ENCODE data around the gene IPO8. TPM values are rescaled to one million over a fixed set of nuclear protein-coding genes. Genes with fewer than 3 reads are reported as not detected.
"Not testable (repeated sequence)": the region's sequence is repeated elsewhere in the genome, so short reads cannot be mapped to it uniquely, and the experiment has no call there.

Gene IPO8
- total RNA-seq, 2 experiments from 2014 or later: 49.5 to 50.7 TPM

DNA sequence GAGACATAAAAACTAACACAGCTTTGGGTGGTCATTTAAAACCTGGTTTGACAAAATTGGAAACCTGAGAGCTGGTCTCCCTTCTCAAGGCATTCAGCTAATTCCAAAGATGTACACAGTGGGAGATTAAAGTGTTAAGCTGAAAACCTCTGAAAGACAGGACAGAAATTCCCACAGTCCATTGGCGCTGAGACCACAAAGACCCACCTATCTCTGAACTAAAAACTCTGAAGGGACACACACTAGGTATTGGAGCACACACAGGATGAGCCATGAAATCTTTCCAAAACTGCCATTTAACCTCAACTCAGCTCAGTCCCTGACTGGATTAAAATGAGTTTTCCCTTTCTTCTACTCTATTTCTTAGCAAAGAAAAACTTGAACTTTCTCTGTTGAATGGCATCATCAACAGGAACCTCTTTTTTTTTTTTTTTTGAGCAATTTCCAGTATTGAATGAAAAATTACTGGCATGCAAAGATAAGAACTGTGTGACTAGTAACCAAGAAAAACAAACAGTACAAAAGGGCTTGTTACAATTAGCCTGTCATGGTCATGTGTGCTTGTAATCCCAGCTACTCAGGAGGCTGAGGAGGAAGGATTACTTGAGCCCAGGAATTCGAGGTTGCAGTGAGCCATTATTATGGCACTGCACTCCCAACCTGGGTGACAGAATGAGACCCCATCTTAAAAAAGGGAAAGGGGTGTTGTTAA lies 82.4 kb downstream of the IPO8 start:
- POLR2A ChIA-PET: no interaction called here
- Mint-ChIP-seq H3K27ac (no peak overlapping the region), H3K9me3 (peaks cover 4% of the 10 kb centered on the region), H3K4me3 (no peak overlapping the region), H3K36me3 (no peaks in the 10 kb centered on the region), H3K27me3 (peaks cover 2% of the 10 kb centered on the region), H3K4me1 (no peaks in the 10 kb centered on the region)
- DNase-seq: no peak
- no peak for ATAC-seq (ENCODE audit: low read depth)

DNA sequence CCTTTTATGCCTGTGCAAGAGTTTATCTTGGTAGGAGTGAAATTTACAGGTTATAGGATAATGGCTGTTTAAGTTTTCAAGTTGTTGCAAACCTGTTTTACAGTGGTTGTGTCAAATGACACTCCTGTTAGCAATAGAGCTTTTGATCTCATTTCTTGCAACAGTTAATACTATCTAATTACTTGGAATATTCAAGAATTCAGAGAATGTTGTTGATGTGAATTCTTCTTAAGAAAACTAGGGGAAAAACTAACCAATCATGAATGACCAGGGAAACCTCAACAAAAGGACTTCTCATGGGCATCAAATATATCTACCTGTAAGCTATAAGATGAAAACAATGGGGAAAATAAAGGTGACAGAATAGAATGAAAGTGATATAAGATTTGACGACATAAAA lies 85.0 kb downstream of the IPO8 start:
- no peak overlapping the region for H3K4me3 Mint-ChIP-seq

GRCh38 chr12:30609819-30610218 lies 85.8 kb downstream of the IPO8 start:
- ATAC-seq (ENCODE audit: low read depth); H3K4me3 Mint-ChIP-seq; DNase-seq; H3K4me1 Mint-ChIP-seq; H3K27me3 Mint-ChIP-seq; H3K36me3 Mint-ChIP-seq; POLR2A ChIA-PET; H3K27ac Mint-ChIP-seq; H3K9me3 Mint-ChIP-seq: not testable (repeated sequence)

More for the DNA sequence above, 85.0 kb downstream of the IPO8 start:
- POLR2A ChIA-PET: no interaction called here
- DNase-seq (no peak), ATAC-seq (ENCODE audit: low read depth) (no peak)
- Mint-ChIP-seq H3K36me3 (no peaks in the 10 kb centered on the region), H3K27ac (no peak overlapping the region), H3K27me3 (peaks cover 2% of the 10 kb centered on the region), H3K9me3 (peaks cover 7% of the 10 kb centered on the region), H3K4me1 (no peaks in the 10 kb centered on the region)

DNA sequence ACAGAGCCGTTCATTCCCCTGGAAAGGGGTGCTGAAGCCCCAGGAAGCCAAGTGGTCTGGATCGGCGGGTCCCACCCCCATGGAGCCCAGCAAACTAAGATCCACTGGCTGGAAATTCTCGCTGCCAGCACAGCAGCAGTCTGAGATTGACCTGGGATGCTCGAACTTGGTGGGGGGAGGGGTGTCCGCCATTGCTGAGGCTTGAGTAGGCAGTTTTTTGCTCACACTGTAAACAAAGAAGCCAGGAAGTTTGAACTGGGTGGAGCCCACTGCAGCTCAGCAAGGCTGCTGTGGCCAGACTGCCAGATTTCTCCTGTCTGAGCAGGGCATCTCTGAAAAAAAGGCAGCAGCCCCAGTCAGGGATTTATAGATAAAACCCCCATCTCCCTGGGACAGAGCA lies 91.4 kb downstream of the IPO8 start:
- DNase-seq; H3K27me3 Mint-ChIP-seq; H3K4me1 Mint-ChIP-seq; H3K36me3 Mint-ChIP-seq; H3K4me3 Mint-ChIP-seq; POLR2A ChIA-PET; ATAC-seq (ENCODE audit: low read depth); H3K27ac Mint-ChIP-seq: not testable (repeated sequence)
- peaks cover 11% of the 10 kb centered on the region for H3K9me3 Mint-ChIP-seq

DNA sequence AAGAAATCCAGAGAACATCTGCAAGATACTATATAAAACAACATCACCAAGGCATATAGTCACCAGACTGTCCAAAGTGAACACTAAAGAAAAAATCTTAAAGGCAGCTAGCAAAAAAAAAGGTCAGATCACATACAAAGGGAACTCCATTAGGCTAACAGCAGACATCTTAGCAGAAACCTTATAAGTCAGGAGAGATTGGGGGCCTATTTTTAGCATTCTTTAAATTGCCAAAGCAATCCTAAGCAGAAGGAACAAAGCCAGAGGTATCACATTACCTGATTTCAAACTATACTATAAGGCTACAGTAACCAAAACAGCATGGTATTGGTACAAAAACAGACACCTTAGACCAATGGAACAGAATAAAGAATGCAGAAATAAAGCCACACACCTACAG lies 92.5 kb downstream of the IPO8 start:
- no peak for DNase-seq
- Mint-ChIP-seq H3K27ac (no peak overlapping the region), H3K36me3 (no peaks in the 10 kb centered on the region), H3K4me3 (no peak overlapping the region), H3K4me1 (no peaks in the 10 kb centered on the region), H3K27me3 (peaks cover 2% of the 10 kb centered on the region), H3K9me3 (peaks cover 11% of the 10 kb centered on the region)
- no peak for ATAC-seq (ENCODE audit: low read depth)
- POLR2A ChIA-PET: no interaction called here

DNA sequence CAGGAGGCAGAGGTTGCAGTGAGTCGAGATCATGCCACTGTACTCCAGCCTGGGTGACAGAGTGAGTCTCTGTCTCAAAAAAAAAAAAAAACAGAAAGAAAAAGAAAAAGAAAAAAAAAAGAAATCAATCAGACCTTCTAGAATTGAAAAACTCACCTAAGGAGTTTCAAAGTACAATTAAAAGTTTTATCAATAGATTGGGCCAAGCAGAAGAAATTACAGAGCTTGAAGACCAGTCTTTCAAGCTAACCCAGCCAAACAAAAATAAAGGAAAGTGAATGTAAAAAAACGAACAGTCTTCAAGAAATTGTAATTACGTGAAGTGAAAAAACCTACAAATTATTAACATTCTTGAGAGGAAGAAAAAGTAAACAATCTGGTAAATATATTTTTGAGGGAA lies 93.0 kb downstream of the IPO8 start:
- ATAC-seq (ENCODE audit: low read depth) (no peak), DNase-seq (no peak)
- H3K4me3 Mint-ChIP-seq: no peak overlapping the region
- H3K4me1 Mint-ChIP-seq: no peaks in the 10 kb centered on the region
- H3K27ac Mint-ChIP-seq: no peak overlapping the region
- no peaks in the 10 kb centered on the region for H3K36me3 Mint-ChIP-seq
- POLR2A ChIA-PET: no interaction called here
- H3K27me3 Mint-ChIP-seq: peaks cover 2% of the 10 kb centered on the region
- H3K9me3 Mint-ChIP-seq: peaks cover 11% of the 10 kb centered on the region

DNA sequence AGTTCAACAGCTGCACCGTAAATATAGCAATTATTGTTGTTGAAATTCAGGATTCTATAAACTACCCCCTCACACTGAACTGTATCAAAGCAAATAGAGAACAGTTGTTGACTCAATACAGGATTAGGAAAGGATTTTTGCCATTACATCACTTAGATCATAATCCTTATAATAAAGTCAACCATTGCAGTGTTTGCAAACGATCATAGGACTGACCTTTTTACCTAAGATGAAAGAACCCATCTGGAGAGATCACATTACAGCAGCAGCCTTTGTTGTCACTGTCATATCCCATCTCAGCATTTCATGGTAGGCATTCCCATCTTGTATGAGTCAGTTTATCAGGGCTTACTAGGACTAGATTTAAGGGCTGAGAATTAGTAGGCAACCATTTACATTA lies 96.1 kb downstream of the IPO8 start:
- Mint-ChIP-seq H3K4me3 (no peak overlapping the region), H3K27me3 (no peaks in the 10 kb centered on the region), H3K4me1 (no peaks in the 10 kb centered on the region), H3K27ac (no peak overlapping the region), H3K9me3 (peaks cover 12% of the 10 kb centered on the region), H3K36me3 (no peaks in the 10 kb centered on the region)
- POLR2A ChIA-PET: no interaction called here
- no peak for DNase-seq
- ATAC-seq (ENCODE audit: low read depth): no peak

DNA sequence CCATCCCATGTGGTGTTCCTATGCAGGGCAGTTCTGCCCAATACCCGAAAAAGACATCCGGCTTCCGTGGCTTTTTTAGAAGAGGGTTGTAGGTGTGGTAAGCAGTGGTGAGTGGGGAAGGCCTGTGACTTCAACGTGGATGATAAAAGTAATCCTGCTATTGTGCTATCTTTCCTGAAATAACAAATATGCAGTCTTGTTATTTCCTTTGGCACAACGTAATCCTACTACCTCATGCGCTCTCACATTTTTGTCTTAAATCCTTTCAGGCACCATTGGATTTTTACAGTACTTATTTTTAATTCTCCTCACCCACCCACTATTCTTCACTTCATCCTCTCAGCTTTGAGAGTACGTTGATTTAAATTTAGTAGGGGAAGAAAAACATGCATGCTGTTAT lies 96.8 kb downstream of the IPO8 start:
- ATAC-seq (ENCODE audit: low read depth) (no peak), DNase-seq (no peak)
- H3K36me3 Mint-ChIP-seq: no peaks in the 10 kb centered on the region
- no peaks in the 10 kb centered on the region for H3K4me1 Mint-ChIP-seq
- peaks cover 12% of the 10 kb centered on the region for H3K9me3 Mint-ChIP-seq
- H3K27me3 Mint-ChIP-seq: no peaks in the 10 kb centered on the region
- no peak overlapping the region for H3K4me3 Mint-ChIP-seq
- POLR2A ChIA-PET: no interaction called here
- no peak overlapping the region for H3K27ac Mint-ChIP-seq

GRCh38 chr12:30595742-30596141 lies 99.9 kb downstream of the IPO8 start:
- H3K27ac Mint-ChIP-seq: no peak overlapping the region
- H3K27me3 Mint-ChIP-seq: no peaks in the 10 kb centered on the region
- POLR2A ChIA-PET: no interaction called here
- no peaks in the 10 kb centered on the region for H3K36me3 Mint-ChIP-seq
- peaks cover 4% of the 10 kb centered on the region for H3K9me3 Mint-ChIP-seq
- no peaks in the 10 kb centered on the region for H3K4me1 Mint-ChIP-seq
- DNase-seq: no peak
- no peak for ATAC-seq (ENCODE audit: low read depth)
- H3K4me3 Mint-ChIP-seq: no peak overlapping the region

GRCh38 chr12:30594509-30594908 lies 101.2 kb downstream of the IPO8 start:
- Mint-ChIP-seq H3K27ac (no peak overlapping the region), H3K4me1 (no peaks in the 10 kb centered on the region), H3K4me3 (no peak overlapping the region), H3K36me3 (no peaks in the 10 kb centered on the region), H3K27me3 (no peaks in the 10 kb centered on the region), H3K9me3 (peaks cover 4% of the 10 kb centered on the region)
- POLR2A ChIA-PET: no interaction called here
- ATAC-seq (ENCODE audit: low read depth) (no peak), DNase-seq (no peak)

DNA sequence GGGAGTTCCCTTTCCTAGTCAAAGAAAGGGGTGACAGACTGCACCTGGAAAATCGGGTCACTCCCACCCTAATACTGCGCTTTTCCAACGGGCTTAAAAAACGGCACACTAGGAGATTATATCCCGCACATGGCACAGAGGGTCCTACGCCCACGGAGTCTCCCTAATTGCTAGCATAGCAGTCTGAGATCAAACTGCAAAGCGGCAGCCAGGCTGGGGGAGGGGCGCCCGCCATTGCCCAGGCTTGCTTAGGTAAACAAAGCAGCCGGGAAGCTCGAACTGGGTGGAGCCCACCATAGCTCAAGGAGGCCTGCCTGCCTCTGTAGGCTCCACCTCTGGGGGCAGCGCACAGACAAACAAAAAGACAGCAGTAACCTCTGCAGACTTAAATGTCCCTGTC lies 107.1 kb downstream of the IPO8 start:
- H3K36me3 Mint-ChIP-seq, POLR2A ChIA-PET, H3K27ac Mint-ChIP-seq: not testable (repeated sequence)

GRCh38 chr12:30587782-30588181 lies 107.9 kb downstream of the IPO8 start:
- POLR2A ChIA-PET: no interaction called here
- H3K36me3 Mint-ChIP-seq: no peaks in the 10 kb centered on the region
- no peak for DNase-seq
- no peaks in the 10 kb centered on the region for H3K9me3 Mint-ChIP-seq
- no peak overlapping the region for H3K27ac Mint-ChIP-seq
- ATAC-seq (ENCODE audit: low read depth): no peak
- H3K27me3 Mint-ChIP-seq: no peaks in the 10 kb centered on the region
- H3K4me3 Mint-ChIP-seq: no peak overlapping the region
- no peaks in the 10 kb centered on the region for H3K4me1 Mint-ChIP-seq

More for the DNA sequence above, 107.1 kb downstream of the IPO8 start:
- H3K4me3 Mint-ChIP-seq; ATAC-seq (ENCODE audit: low read depth); H3K27me3 Mint-ChIP-seq; H3K4me1 Mint-ChIP-seq; DNase-seq; H3K9me3 Mint-ChIP-seq: not testable (repeated sequence)

GRCh38 chr12:30585877-30586276 lies 109.8 kb downstream of the IPO8 start:
- H3K36me3 Mint-ChIP-seq: no peaks in the 10 kb centered on the region
- H3K9me3 Mint-ChIP-seq: no peaks in the 10 kb centered on the region
- POLR2A ChIA-PET: no interaction called here
- no peak for DNase-seq
- no peak overlapping the region for H3K27ac Mint-ChIP-seq
- H3K4me3 Mint-ChIP-seq: no peak overlapping the region
- ATAC-seq (ENCODE audit: low read depth): no peak
- H3K4me1 Mint-ChIP-seq: no peaks in the 10 kb centered on the region
- H3K27me3 Mint-ChIP-seq: no peaks in the 10 kb centered on the region

GRCh38 chr12:30582943-30583342 lies 112.7 kb downstream of the IPO8 start:
- POLR2A ChIA-PET: no interaction called here
- Mint-ChIP-seq H3K36me3 (no peaks in the 10 kb centered on the region), H3K27ac (no peak overlapping the region), H3K4me3 (no peak overlapping the region), H3K27me3 (no peaks in the 10 kb centered on the region), H3K4me1 (no peaks in the 10 kb centered on the region), H3K9me3 (no peaks in the 10 kb centered on the region)
- ATAC-seq (ENCODE audit: low read depth) (no peak), DNase-seq (no peak)

GRCh38 chr12:30580344-30580743 lies 115.3 kb downstream of the IPO8 start:
- no peak for ATAC-seq (ENCODE audit: low read depth)
- Mint-ChIP-seq H3K27me3 (no peaks in the 10 kb centered on the region), H3K9me3 (peaks cover 1% of the 10 kb centered on the region), H3K4me3 (no peak overlapping the region), H3K36me3 (no peaks in the 10 kb centered on the region), H3K27ac (no peak overlapping the region), H3K4me1 (no peaks in the 10 kb centered on the region)
- POLR2A ChIA-PET: no interaction called here
- DNase-seq: no peak

All from activated naive CD8-positive, alpha-beta T cell treated with anti-CD3 and anti-CD28 coated beads, Interleukin-2, amount 10 ng/mL, durations not matched to agents 7 days and 5 days (primary cell).